Aorta (tissue), 5 donors: ENCODE results near the gene CREBL2. TPM values are rescaled to one million over a fixed set of nuclear protein-coding genes. Genes with fewer than 3 reads are reported as not detected.

Experiments used
- ATAC-seq: fragments of 200-7000 bp; cut with Tn5 transposase; one replicate; pipeline ENCODE4 v1.9.1; 2022; ENCODE audit warnings: moderate library complexity; ENCODE audit not compliant: low FRiP score
- DNase-seq, 2 donors: peaks; one replicate each; pipeline ENCODE4 v3.0.0-alpha.2; 2020
- H3K27ac ChIP-seq, 2 donors: one replicate each; pipeline ENCODE4 v1.5.1; 2013; ENCODE audit warnings: low read length in 2 of 2, mild to moderate bottlenecking in 2 of 2, moderate library complexity in 2 of 2, control low read depth in 1 of 2, inconsistent platforms in 1 of 2, low read depth in 1 of 2
- H3K27me3 ChIP-seq, 2 donors: one replicate each; pipeline ENCODE4 v1.6.1; 2013; ENCODE audit warnings: control low read depth in 1 of 2, low read length in 1 of 2, mild to moderate bottlenecking in 1 of 2, moderate library complexity in 1 of 2; ENCODE audit not compliant: insufficient read depth in 2 of 2, control insufficient read depth in 1 of 2
- H3K36me3 ChIP-seq, 2 donors: one replicate each; pipeline ENCODE4 v1.6.1; 2013; ENCODE audit warnings: control low read depth in 1 of 2, low read length in 1 of 2, mild to moderate bottlenecking in 1 of 2; ENCODE audit not compliant: insufficient read depth in 2 of 2, control insufficient read depth in 1 of 2
- H3K4me1 ChIP-seq, 2 donors: one replicate each; pipeline ENCODE4 v1.6.1; 2013; ENCODE audit warnings: low read length in 2 of 2, control low read depth in 1 of 2, mild to moderate bottlenecking in 1 of 2, moderate library complexity in 1 of 2; ENCODE audit not compliant: insufficient read depth in 2 of 2, control insufficient read depth in 1 of 2
- H3K4me3 ChIP-seq, 2 donors: one replicate each; pipeline ENCODE4 v1.5.1; 2013; ENCODE audit warnings: low read length in 2 of 2, control low read depth in 1 of 2, mild to moderate bottlenecking in 1 of 2
- H3K9me3 ChIP-seq: one replicate; pipeline ENCODE4 v1.6.1; 2013; ENCODE audit warnings: mild to moderate bottlenecking, low read length; ENCODE audit not compliant: control insufficient read depth
- WGBS, 2 donors: extraction: QIAGEN DNeasy Blood & Tissue Kit; methylation state at CpG; one replicate each; pipeline ENCODE4 v1.1.7; 2013; 5-methylcytosine and 5-hydroxymethylcytosine counted together
- intact Hi-C, 2 donors: fragments of 100-400 bp; cut with DNase I; formaldehyde crosslinking; loops; one replicate each; pipeline versions ENCODE4 v1.14.2 to v1.15.0; 2022
- polyA plus RNA-seq, 2 donors: library from polyadenylated mRNA; stranded (reverse); fragments of 200-250 nt; gene quantifications; one replicate each; pipeline ENCODE4 v1.2.3, GENCODE V29; 2013
- total RNA-seq, 2 donors: library from RNA; stranded (reverse); fragmentation: NEBNext Ultra II Directional; extraction: Animal tissue kit (Norgen Biotek cat#: 25700); gene quantifications; one replicate each; pipeline ENCODE4 v1.2.1, GENCODE V29; 2021
- donor health status: healthy with polysubstance abuse.
- donor health status: Bipolar disorder and iron deficiency.
- donor health status: DM: no; HTN: no; CAD: no.
- donor health status: DM: no; HTN: no; CAD: no.
- donor health status: DM: yes; HTN: yes; CAD: no.

Gene CREBL2
- total and polyA plus RNA-seq, 4 donors, result 26.6 to 47.1 (median 36.8) TPM

DNA sequence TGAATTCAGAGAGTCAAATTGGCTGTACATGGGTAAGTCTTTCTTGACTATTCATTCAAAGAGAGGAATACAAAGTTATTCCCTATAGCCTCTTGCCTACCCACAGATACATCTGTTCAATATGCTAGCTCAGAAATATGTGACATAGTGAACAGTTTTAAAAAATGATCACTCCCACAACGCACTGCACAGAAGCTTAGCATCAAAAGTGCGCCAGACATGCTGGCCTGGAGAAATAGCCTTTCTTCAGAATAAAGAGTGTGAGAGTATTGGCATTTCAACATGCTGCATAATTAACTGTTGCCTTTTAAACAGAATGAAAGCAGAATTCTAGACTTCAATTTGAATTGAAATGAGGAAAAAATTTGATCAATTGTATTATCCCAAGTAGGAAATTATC is 57.3 kb downstream of the CREBL2 start:
- 94 to 97% methylated on average over 2 of the region's 2 CpGs for WGBS, 2 donors
- H3K27ac ChIP-seq, result no peak overlapping the region
- no peak overlapping the region for H3K4me3 ChIP-seq
- H3K9me3 ChIP-seq, result no peaks in the 10 kb centered on the region
- intact Hi-C loops, result no loop called here
- H3K36me3 ChIP-seq, result no peaks in the 10 kb centered on the region
- no peak for DNase-seq
- H3K27me3 ChIP-seq, result no peaks in the 10 kb centered on the region
- no peak for ATAC-seq
- H3K4me1 ChIP-seq, result no peaks in the 10 kb centered on the region

GRCh38 chr12:12671850-12672660 is 60.4 kb downstream of the CREBL2 start:
- Histone ChIP-seq H3K27ac (no peak overlapping the region), H3K9me3 (no peaks in the 10 kb centered on the region), H3K4me3 (no peak overlapping the region), H3K36me3 (no peaks in the 10 kb centered on the region), H3K4me1 (no peaks in the 10 kb centered on the region), H3K27me3 (no peaks in the 10 kb centered on the region)
- ATAC-seq (no peak), DNase-seq (no peak)
- 65 to 70% methylated on average over 8 of the region's 8 CpGs for WGBS, 2 donors
- intact Hi-C loops, result no loop called here

DNA sequence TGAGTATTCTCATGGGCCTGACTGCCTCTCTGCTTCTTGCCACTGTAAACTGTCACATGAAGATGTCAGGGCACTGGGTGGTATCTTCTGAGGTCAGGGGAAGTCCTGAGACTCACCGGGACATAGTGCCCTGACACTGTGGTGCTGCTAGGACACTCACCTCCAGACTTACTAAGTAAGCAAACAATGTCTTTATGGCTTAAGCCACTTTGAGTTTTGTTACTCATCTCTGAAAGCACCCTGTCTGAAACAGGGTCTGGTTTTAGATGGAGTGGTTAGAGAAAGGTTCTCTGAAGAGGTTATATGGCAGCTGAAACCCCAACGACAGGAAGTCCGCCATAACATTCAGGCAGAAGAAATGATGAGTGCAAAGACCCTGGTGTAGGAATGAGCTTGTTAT is 61.6 kb downstream of the CREBL2 start:
- no peaks in the 10 kb centered on the region for H3K27me3 ChIP-seq
- ATAC-seq, result no peak
- no peak overlapping the region for H3K27ac ChIP-seq
- H3K9me3 ChIP-seq, result no peaks in the 10 kb centered on the region
- H3K4me1 ChIP-seq, result no peaks in the 10 kb centered on the region
- intact Hi-C loops, result no loop called here
- DNase-seq, result no peak
- no peaks in the 10 kb centered on the region for H3K36me3 ChIP-seq
- 87 to 90% methylated on average over 3 of the region's 3 CpGs for WGBS, 2 donors
- H3K4me3 ChIP-seq, result no peak overlapping the region

- Histone ChIP-seq H3K4me1 (no peaks in the 10 kb centered on the region), H3K9me3 (no peaks in the 10 kb centered on the region), H3K36me3 (no peaks in the 10 kb centered on the region), H3K27ac (no peak overlapping the region), H3K27me3 (no peaks in the 10 kb centered on the region), H3K4me3 (no peak overlapping the region)
- WGBS, 2 donors, result 23 to 31% methylated on average over 3 of the region's 3 CpGs
- intact Hi-C loops, result no loop called here
- ATAC-seq (no peak), DNase-seq (no peak)
Observed at GRCh38 chr12:12676605-12677004, 64.9 kb downstream of the CREBL2 start.

DNA sequence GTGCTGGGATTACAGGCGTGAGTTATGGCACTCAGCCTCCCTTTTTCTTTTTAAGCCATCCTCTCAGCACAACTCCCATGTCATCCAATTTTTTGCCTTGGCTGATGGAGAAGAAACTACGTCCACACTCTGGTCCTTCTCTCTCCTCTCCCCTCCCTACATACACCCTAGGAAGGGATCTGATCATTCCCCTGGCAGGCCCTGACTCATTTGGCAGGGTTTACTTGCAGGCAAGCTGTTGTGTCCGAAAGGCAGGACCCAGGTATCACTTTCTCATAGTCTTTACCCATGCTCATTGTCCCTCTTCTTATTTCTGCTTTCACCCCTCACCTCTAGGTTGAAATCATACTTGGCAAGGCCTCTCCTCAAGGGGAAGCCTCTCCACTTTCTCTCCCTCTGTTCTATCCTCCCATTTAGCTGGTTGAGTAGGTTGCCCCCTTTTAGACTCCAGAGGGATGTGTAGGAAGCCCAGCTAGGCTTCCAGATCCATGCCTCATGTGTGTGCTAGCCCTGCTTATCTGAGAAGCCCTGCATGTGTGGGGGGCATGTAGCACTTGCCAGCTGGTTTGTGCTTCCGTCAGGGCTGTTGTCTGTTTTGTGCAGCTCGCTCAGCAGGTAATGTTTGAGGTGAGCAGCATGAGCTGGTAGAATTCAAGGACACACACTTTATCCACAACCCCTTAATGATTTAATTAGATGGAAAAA is 69.5 kb downstream of the CREBL2 start:
- intact Hi-C loops, result no loop called here

DNA sequence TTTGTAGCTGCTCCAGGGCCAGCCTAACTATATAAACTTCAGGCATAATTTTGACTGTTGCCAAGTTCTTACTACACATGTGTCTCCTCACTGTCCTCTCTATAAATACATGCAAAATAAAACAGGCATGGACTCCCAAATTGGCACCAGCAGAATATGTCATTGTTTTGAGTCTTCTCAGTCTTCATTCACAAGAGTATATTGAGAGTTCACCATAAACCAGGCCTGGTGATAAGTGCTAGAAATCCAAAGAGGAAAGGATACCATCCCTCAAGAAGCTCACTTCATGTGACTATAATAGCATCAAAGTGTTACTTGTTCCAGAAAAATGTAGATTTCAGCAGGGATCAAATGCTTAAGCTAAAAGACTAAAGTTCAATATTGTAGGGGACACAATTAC is 70.6 kb downstream of the CREBL2 start:
- Histone ChIP-seq H3K4me1 (no peaks in the 10 kb centered on the region), H3K27ac (no peak overlapping the region), H3K27me3 (peaks cover 0 to 3% of the 10 kb centered on the region in 2 donors), H3K9me3 (peaks cover 1% of the 10 kb centered on the region), H3K4me3 (no peak overlapping the region), H3K36me3 (no peaks in the 10 kb centered on the region)
- DNase-seq (no peak), ATAC-seq (no peak)
- intact Hi-C loops, result no loop called here

More for the DNA sequence above, 69.5 kb downstream of the CREBL2 start:
- Histone ChIP-seq H3K27me3 (peaks cover 0 to 3% of the 10 kb centered on the region in 2 donors), H3K4me1 (no peaks in the 10 kb centered on the region), H3K9me3 (peaks cover 1% of the 10 kb centered on the region), H3K27ac (no peak overlapping the region), H3K4me3 (no peak overlapping the region), H3K36me3 (no peaks in the 10 kb centered on the region)
- DNase-seq (no peak), ATAC-seq (no peak)
- WGBS, 2 donors, result 88 to 90% methylated on average over 5 of the region's 5 CpGs

DNA sequence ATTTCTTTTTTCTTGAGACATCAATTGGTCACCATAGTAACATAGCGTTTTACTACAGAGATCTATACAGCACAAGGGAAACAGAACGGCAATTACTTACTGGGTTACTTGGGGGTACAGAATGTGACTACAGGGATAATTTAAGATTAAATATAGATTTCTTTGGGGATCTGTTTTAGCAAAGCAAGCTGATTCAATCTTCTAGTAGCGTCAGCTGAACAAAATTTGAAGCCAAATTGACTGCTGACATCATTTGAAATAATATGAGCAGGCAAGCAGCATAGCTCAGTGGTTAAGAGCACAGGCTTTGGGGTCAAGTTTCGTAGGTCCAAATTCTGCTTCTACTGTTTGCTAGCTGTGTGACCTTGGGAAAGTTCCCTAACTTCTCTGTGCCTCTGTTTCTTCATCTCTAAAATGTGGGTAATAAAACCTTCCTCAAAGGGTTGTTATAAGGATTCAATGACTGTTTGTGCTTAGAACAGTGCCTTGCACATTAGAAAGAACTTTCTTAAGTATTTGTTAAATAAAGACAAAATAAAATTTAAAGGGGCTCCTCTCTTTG is 71.5 kb downstream of the CREBL2 start:
- intact Hi-C loops, result no loop called here
- ATAC-seq (no peak), DNase-seq (no peak)
- H3K9me3 ChIP-seq, result peaks cover 1% of the 10 kb centered on the region
- peaks cover 0 to 3% of the 10 kb centered on the region in 2 donors for H3K27me3 ChIP-seq
- H3K4me1 ChIP-seq, result no peaks in the 10 kb centered on the region
- no peak overlapping the region for H3K4me3 ChIP-seq
- no peak overlapping the region for H3K27ac ChIP-seq
- H3K36me3 ChIP-seq, result no peaks in the 10 kb centered on the region
- 75 to 79% methylated on average over 4 of the region's 4 CpGs for WGBS, 2 donors

- no peaks in the 10 kb centered on the region for H3K36me3 ChIP-seq
- DNase-seq (no peak), ATAC-seq (no peak)
- no peak overlapping the region for H3K27ac ChIP-seq
- H3K4me3 ChIP-seq, result no peak overlapping the region
- 44 to 57% methylated on average over 3 of the region's 3 CpGs for WGBS, 2 donors
- peaks cover 0 to 3% of the 10 kb centered on the region in 2 donors for H3K27me3 ChIP-seq
- no peaks in the 10 kb centered on the region for H3K4me1 ChIP-seq
- intact Hi-C loops, result no loop called here
- peaks cover 1% of the 10 kb centered on the region for H3K9me3 ChIP-seq
Observed at GRCh38 chr12:12683725-12684124, 72.0 kb downstream of the CREBL2 start.
